H9 (cell line): ENCODE results near the gene RNF157. TPM values are rescaled to one million over a fixed set of nuclear protein-coding genes. Genes with fewer than 3 reads are reported as not detected.
A peak's percentile ranks its signal among the peaks of the same experiment; 100 is the strongest.

ENCODE experiments used
- DNase-seq: peaks from one replicate; pipeline ENCODE4 v3.0.0-alpha.2; 2017
- H2AFZ ChIP-seq: one replicate; pipeline ENCODE4 v1.6.1; 2013; ENCODE audit warnings: mild to moderate bottlenecking, low read length, control low read depth, moderate library complexity
- H2AK5ac ChIP-seq: 2 replicates; pipeline ENCODE4 v1.6.1; 2013; ENCODE audit warnings: low read length, control low read depth, mixed read lengths; ENCODE audit not compliant: insufficient read length
- H2BK120ac ChIP-seq: one replicate; pipeline ENCODE4 v1.6.1; 2013; ENCODE audit warnings: low read depth, mild to moderate bottlenecking, low read length, control low read depth, inconsistent platforms; ENCODE audit not compliant: poor library complexity, severe bottlenecking
- H2BK12ac ChIP-seq: 2 replicates; pipeline ENCODE4 v1.6.1; 2013; ENCODE audit warnings: low read length, control low read depth, mixed read lengths, low read depth; ENCODE audit not compliant: insufficient read length
- H2BK15ac ChIP-seq: 2 replicates; pipeline ENCODE4 v1.6.1; 2013; ENCODE audit warnings: low read depth, low read length, control low read depth
- H2BK20ac ChIP-seq: one replicate; pipeline ENCODE4 v1.6.1; 2013; ENCODE audit warnings: low read depth, mild to moderate bottlenecking, low read length, control low read depth, inconsistent platforms; ENCODE audit not compliant: poor library complexity, severe bottlenecking
- H2BK5ac ChIP-seq: 2 replicates; pipeline ENCODE4 v1.6.1; 2013; ENCODE audit warnings: low read length, control low read depth, mixed read lengths; ENCODE audit not compliant: insufficient read length
- H3K14ac ChIP-seq: 2 replicates; pipeline ENCODE4 v1.6.1; 2013; ENCODE audit warnings: low read length, control low read depth; ENCODE audit not compliant: insufficient read depth
- H3K18ac ChIP-seq: 2 replicates; pipeline ENCODE4 v1.6.1; 2013; ENCODE audit warnings: low read depth, mild to moderate bottlenecking, mixed read lengths, low read length, control low read depth; ENCODE audit not compliant: insufficient read length
- H3K23ac ChIP-seq: 2 replicates; pipeline ENCODE4 v1.6.1; 2013; ENCODE audit warnings: low read length, control low read depth, mixed read lengths, low read depth; ENCODE audit not compliant: insufficient read length
- H3K23me2 ChIP-seq: 2 replicates; pipeline ENCODE4 v1.6.1; 2013; ENCODE audit warnings: low read depth, mild to moderate bottlenecking, mixed read lengths, low read length, control low read depth; ENCODE audit not compliant: insufficient read length, poor library complexity, severe bottlenecking
- H3K27ac ChIP-seq: 2 replicates; pipeline ENCODE4 v1.5.1; 2013; ENCODE audit warnings: low read length, control low read depth, mixed read lengths, low read depth; ENCODE audit not compliant: insufficient read length
- H3K27me3 ChIP-seq: 2 replicates; pipeline ENCODE4 v1.6.1; 2013; ENCODE audit warnings: low read length, control low read depth, inconsistent platforms; ENCODE audit not compliant: insufficient read depth
- H3K4ac ChIP-seq: 2 replicates; pipeline ENCODE4 v1.6.1; 2013; ENCODE audit warnings: low read depth, mild to moderate bottlenecking, control low read depth, inconsistent platforms, low read length, moderate library complexity
- H3K4me1 ChIP-seq: 2 replicates; pipeline ENCODE4 v1.6.1; 2013; ENCODE audit warnings: low read length, control low read depth, inconsistent platforms; ENCODE audit not compliant: insufficient read depth
- H3K4me2 ChIP-seq: 2 replicates; pipeline ENCODE4 v1.6.1; 2013; ENCODE audit warnings: low read length, control low read depth, mixed read lengths; ENCODE audit not compliant: insufficient read length, insufficient read depth
- H3K56ac ChIP-seq: 2 replicates; pipeline ENCODE4 v1.6.1; 2013; ENCODE audit warnings: low read depth, mild to moderate bottlenecking, mixed read lengths, low read length, control low read depth; ENCODE audit not compliant: insufficient read length
- H3K79me1 ChIP-seq: 2 replicates; pipeline ENCODE4 v1.6.1; 2013; ENCODE audit warnings: low read depth, mild to moderate bottlenecking, moderate library complexity, low read length, control low read depth, inconsistent platforms; ENCODE audit not compliant: insufficient read depth, poor library complexity, severe bottlenecking
- H3K79me2 ChIP-seq: 2 replicates; pipeline ENCODE4 v1.6.1; 2013; ENCODE audit warnings: low read length, control low read depth, inconsistent platforms; ENCODE audit not compliant: insufficient read depth
- H3K9ac ChIP-seq: 2 replicates; pipeline ENCODE4 v1.6.1; 2013; ENCODE audit warnings: low read length, control low read depth, mixed read lengths; ENCODE audit not compliant: insufficient read length; ENCODE audit errors: extremely low read depth
- H3K9me3 ChIP-seq: one replicate; pipeline ENCODE4 v1.6.1; 2013; ENCODE audit warnings: low read depth, low read length, inconsistent platforms; ENCODE audit not compliant: control insufficient read depth
- H3T11ph ChIP-seq: one replicate; pipeline ENCODE4 v1.6.1; 2013; ENCODE audit warnings: mild to moderate bottlenecking, low read length, control low read depth, inconsistent platforms
- H4K20me1 ChIP-seq: one replicate; pipeline ENCODE4 v1.6.1; 2013; ENCODE audit not compliant: control insufficient read depth, insufficient read length, insufficient read depth
- H4K5ac ChIP-seq: 2 replicates; pipeline ENCODE4 v1.6.1; 2013; ENCODE audit warnings: low read depth, mild to moderate bottlenecking, mixed read lengths, low read length, control low read depth; ENCODE audit not compliant: insufficient read length
- H4K8ac ChIP-seq: replicated peaks from 2 replicates; pipeline ENCODE4 v1.6.1; 2013; ENCODE audit warnings: low read length, control low read depth, mixed read lengths, low read depth; ENCODE audit not compliant: insufficient read length
- H4K91ac ChIP-seq: 2 replicates; pipeline ENCODE4 v1.6.1; 2013; ENCODE audit warnings: low read depth, mild to moderate bottlenecking, moderate library complexity, mixed read lengths, low read length, control low read depth; ENCODE audit not compliant: insufficient read length
- H3K27ac Mint-ChIP-seq, 3 experiments: 2 replicates in 2 of 3; 3 replicates in 1 of 3; pipeline ENCODE4 v1.8.0; 2020 to 2021; ENCODE audit warnings: mixed read lengths in 3 of 3, mild to moderate bottlenecking in 1 of 3, moderate library complexity in 1 of 3
- H3K27me3 Mint-ChIP-seq: 2 replicates; pipeline ENCODE4 v1.8.0; 2021; ENCODE audit warnings: low read depth, mild to moderate bottlenecking, moderate library complexity, mixed read lengths
- H3K36me3 Mint-ChIP-seq, 3 experiments: 2 replicates in 2 of 3; 3 replicates in 1 of 3; pipeline ENCODE4 v1.8.0; 2020 to 2021; ENCODE audit warnings: low read depth in 3 of 3, mixed read lengths in 3 of 3; ENCODE audit not compliant: insufficient read depth in 1 of 3
- H3K4me1 Mint-ChIP-seq, 2 experiments: 2 replicates each; pipeline ENCODE4 v1.8.0; 2020; ENCODE audit warnings: mixed read lengths in 2 of 2
- H3K4me3 Mint-ChIP-seq, 2 experiments: 2 replicates in 1 of 2; 3 replicates in 1 of 2; pipeline ENCODE4 v1.8.0; 2020 to 2021; ENCODE audit warnings: mild to moderate bottlenecking in 2 of 2, mixed read lengths in 2 of 2, moderate library complexity in 1 of 2
- H3K9me3 Mint-ChIP-seq, 2 experiments: 2 replicates in 1 of 2; 3 replicates in 1 of 2; pipeline ENCODE4 v1.8.0; 2020; ENCODE audit warnings: mild to moderate bottlenecking in 2 of 2, mixed read lengths in 2 of 2, moderate library complexity in 1 of 2
- CTCF ChIP-seq: fragments of 200-600 bp; sonication (generic); conservative IDR thresholded peaks from 3 replicates; pipeline ENCODE4 v1.8.0; 2021; ENCODE audit warnings: antibody characterized with exemption, mild to moderate bottlenecking
- WGBS: extraction: QIAGEN DNeasy Blood & Tissue Kit; methylation state at CpG from one replicate; pipeline ENCODE4 v1.1.7; 2013; ENCODE audit warnings: missing lambda C conversion rate, low lambda C conversion rate, mixed read lengths; ENCODE audit not compliant: insufficient read length; ENCODE audit errors: extremely low coverage; 5-methylcytosine and 5-hydroxymethylcytosine counted together
- total RNA-seq: library from RNA; stranded (reverse); gene quantifications from 2 replicates; pipeline ENCODE4 v1.2.1, GENCODE V29; 2021

The RNF157 gene
- total RNA-seq, 1 experiment from 2014 or later: 9.9 TPM

- no peak overlapping the region for H4K5ac ChIP-seq
- no peak overlapping the region for H3K4me2 ChIP-seq
- DNase-seq: no peak
- no peaks in the 10 kb centered on the region for H3K27me3 ChIP-seq
- H3K27ac ChIP-seq: no peak overlapping the region
- no peak overlapping the region for H2AFZ ChIP-seq
- H3K56ac ChIP-seq: no peak overlapping the region
- no peak overlapping the region for H2AK5ac ChIP-seq
- no peaks in the 10 kb centered on the region for H3K79me2 ChIP-seq
- no peak overlapping the region for H4K8ac ChIP-seq
- H3K23ac ChIP-seq: no peak overlapping the region
- no peak overlapping the region for H2BK5ac ChIP-seq
- no peak overlapping the region for H3K18ac ChIP-seq
- H3K9me3 ChIP-seq: no peaks in the 10 kb centered on the region
- no peaks in the 10 kb centered on the region; the same call in 1 of the 2 replicates for H3K4me1 ChIP-seq
- H3K9ac ChIP-seq: no peak overlapping the region
- no peaks in the 10 kb centered on the region for H3K79me1 ChIP-seq
- no peak for TF ChIP-seq CTCF
- no peak overlapping the region for H3T11ph ChIP-seq
- no peak overlapping the region for H3K27ac Mint-ChIP-seq
- no peak overlapping the region for H2BK12ac ChIP-seq
- no peak overlapping the region for H2BK15ac ChIP-seq
- H3K36me3 Mint-ChIP-seq: peaks cover 43 to 80% (median 74%) of the 10 kb centered on the region in 3 experiments
- no peak overlapping the region; the same call in 1 of the 2 replicates for H3K14ac ChIP-seq
- no peaks in the 10 kb centered on the region for H3K27me3 Mint-ChIP-seq
- peak overlapping the region in 1 of 2 experiments; percentile 42; a peak in 1 of 5 replicates for H3K4me3 Mint-ChIP-seq
- H2BK20ac ChIP-seq: no peak overlapping the region
- WGBS: no CpG with 5 or more reads among the region's 19 CpGs
- no peak overlapping the region for H4K91ac ChIP-seq
- peaks cover 0 to 3% of the 10 kb centered on the region in 2 experiments; a peak in 2 of 4 replicates for H3K4me1 Mint-ChIP-seq
- H3K4ac ChIP-seq: no peak overlapping the region
- no peak overlapping the region for H2BK120ac ChIP-seq
- peaks cover 3% of the 10 kb centered on the region for H3K23me2 ChIP-seq
- no peaks in the 10 kb centered on the region for H3K9me3 Mint-ChIP-seq
- H4K20me1 ChIP-seq: no peaks in the 10 kb centered on the region
These were observed 142.5 kb downstream of the RNF157 start for GRCh38 chr17:76097716-76098295.
